Hypothalamus (tissue), 51 donors: ENCODE data around the gene STK32C.
"Not testable (repeated sequence)": the region's sequence is repeated elsewhere in the genome, so short reads cannot be mapped to it uniquely, and the experiment has no call there.

Source experiments
- DNase-seq, 51 donors: peaks; one replicate each; lab custom pipeline; 2025; lab: John Stamatoyannopoulos, UW

Gene STK32C

GRCh38 chr10:132339276-132339675, 31.5 kb upstream of the STK32C start:
- DNase-seq = no peak

GRCh38 chr10:132338876-132339275, 31.1 kb upstream of the STK32C start:
- DNase-seq = no peak

GRCh38 chr10:132337854-132338253, 30.1 kb upstream of the STK32C start:
- DNase-seq = not testable (repeated sequence)

- peak in 8 of 51 donors; percentile 7 to 28 (median 16) for DNase-seq
Observed at GRCh38 chr10:132336919-132337407, 29.2 kb upstream of the STK32C start.

DNA sequence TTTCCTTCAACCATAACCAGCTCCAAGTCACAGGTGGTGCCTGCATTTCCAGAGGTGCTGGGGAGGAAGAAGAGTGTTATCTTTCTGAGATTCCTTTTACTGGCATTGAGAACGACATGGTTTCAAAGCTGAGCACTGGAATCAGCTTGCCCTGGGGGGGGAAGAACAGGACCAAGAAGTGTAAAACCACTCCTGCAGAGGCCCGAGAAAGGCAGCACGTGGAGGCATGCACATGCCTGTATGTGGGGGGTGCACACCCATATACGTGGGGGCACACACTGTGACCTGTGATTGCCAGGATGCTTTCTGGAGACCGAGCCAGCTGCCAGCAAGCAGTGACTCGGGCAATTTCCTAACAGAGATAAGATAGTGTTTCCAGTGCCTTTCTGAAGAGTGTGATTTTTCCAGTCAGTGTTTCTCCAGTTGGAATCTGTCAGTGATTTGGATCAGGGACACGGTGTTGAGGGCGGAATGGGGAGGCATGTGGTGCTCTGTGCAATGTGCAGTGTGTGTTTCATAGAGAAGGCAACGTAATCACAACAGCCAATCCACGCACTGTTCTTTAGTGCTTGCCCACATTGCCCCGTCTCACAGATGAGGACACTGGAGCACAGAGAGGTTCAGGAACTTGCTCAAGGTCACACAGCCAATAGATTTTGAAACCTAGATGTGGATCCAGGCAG, 28.5 kb upstream of the STK32C start:
- DNase-seq = no peak

DNA sequence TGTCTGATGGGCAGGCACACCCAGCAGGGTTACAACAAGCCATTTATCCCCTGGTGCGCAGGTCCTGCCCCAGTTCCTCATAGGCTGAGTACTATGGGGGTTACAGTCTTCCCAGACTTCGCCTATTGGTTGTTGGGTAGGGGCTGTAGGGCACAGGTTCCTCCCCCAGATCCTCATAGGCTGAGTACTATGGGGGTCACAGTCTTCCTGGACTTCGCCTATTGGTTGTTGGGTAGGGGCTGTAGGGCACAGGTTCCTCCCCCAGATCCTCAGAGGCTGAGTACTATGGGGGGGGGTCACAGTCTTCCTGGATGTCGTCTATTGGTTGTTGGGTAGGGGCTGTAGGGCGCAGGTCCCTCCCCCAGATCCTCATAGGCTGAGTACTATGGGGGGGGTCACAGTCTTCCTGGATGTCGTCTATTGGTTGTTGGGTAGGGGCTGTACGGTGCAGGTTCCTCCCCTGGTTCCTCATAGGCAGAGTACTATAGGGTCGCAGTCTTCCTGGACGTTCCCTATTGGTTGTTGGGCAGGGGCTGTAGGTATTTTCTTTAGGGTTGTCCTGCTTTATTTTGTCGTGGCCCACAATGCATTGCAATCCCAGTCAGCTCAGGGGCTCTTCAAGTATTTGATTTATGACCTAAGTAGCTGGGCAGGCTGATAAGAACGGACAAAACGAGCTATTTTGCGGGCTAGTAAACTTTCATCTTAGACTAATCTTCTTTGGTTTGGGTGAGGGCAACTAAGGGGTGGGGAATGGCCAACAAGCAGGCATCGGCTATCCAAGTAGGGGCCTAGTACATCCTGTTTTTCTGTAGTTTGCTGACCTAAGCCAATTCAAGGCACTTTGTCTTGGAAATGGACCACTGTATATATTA, 27.7 kb upstream of the STK32C start:
- peak in 15 of 51 donors; percentile 15 to 67 (median 40) for DNase-seq

- DNase-seq = no peak
Observed at GRCh38 chr10:132334631-132335188, 27.0 kb upstream of the STK32C start.

- no peak for DNase-seq
Observed at GRCh38 chr10:132333386-132333785, 25.6 kb upstream of the STK32C start.

DNA sequence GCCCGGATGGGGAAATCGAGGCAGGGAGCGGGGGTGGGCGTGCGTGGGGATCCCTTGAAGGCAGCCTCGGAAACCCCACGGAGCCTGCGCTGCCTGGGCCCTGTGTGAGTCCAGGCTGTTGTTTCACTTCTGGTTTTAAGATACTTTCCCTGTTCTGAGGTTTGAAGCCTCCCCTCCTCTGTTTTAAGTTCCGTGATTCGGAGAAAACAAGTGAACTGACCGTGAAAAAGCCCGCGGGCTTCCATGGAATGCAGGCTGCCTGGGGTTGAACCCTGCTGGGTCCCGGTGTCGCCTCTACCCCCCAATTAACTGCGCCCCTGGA, 24.6 kb upstream of the STK32C start:
- DNase-seq = peak in 1 of 51 donors; percentile 54

DNA sequence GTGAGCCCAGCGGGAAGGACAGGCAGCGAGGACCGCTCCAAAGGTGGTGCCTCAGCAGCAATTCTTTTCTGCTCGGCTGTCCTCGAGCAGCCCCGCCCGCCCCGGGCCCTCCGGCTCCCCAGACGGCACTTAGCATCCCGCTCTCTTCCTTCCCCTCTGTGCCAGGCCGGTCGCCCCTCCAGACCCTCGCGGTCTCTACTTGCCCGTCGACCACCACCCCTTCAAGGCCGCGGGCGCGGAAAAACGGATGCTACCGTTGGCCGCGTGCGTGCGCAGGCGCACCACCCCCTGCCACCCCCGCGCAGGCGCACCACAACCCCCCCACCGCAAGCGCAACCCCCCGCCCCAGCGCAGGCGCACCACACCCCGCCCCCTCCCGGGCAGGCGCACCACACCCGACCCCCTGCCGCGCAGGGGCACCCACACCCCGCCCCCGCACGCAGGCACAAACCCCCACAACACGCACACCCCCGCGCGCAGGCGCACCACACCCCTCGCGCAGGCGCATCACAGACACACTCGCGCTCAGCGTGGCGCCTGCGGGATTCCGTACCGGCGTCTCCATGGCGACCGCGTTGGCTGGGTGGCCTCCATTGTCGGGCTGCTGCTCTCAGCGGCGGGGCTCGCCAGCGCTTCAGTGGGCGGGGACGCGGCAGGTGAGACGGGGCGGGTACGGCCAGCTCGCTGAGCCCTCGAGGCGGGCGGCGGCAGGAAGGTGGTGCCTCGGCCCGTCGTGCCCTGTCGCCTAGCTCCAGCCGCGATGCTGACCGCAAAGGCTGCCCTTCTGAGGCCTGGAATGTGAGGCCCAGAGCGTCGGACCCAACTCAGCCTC, 24.1 kb upstream of the STK32C start, which contains the start of gene LRRC27:
Gene LRRC27, plus strand, starts transcription at position 593 of the 832 bp plus-strand sequence. CDS start 1,332 bp downstream, outside the sequence.
- peak; percentile 88 to 100 (median 96) for DNase-seq

DNA sequence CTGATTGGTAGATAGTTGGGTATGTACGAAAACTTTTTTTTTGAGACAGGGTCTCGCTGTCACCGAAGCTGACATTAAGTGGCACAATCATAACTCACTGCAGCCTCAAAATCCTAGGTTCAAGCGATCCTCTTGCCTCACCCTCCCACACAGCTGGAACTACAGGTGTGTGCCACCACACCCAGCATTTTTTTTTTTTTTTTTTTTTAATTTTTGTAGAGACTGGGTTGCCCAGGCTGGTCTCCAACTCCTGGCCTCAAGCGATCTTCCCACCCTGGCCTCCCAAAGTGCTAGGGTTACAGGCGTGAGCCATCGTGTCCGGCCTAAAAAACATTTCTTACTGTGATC, 22.7 kb upstream of the STK32C start:
- no peak for DNase-seq

GRCh38 chr10:132329565-132330485, 22.1 kb upstream of the STK32C start:
- no peak for DNase-seq

DNA sequence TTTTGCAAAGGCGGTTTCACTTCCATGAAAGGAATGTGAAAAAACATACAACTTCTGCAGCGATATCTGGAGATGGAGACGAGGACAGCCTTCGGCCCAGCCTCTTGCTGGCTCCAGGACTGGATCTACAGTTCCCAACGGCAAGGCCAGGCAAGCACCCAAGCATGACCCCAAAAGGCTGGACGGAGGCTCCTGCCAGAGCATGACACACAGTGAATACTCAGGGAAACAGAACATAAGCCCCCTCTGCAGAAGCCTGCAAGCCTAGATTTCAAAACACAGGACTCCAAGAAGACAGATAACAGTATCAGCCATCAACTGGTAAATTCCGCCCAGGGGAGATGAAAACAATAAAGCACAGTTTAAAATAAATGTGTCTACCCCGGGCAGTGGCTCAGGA, 21.0 kb upstream of the STK32C start:
- DNase-seq = no peak

DNA sequence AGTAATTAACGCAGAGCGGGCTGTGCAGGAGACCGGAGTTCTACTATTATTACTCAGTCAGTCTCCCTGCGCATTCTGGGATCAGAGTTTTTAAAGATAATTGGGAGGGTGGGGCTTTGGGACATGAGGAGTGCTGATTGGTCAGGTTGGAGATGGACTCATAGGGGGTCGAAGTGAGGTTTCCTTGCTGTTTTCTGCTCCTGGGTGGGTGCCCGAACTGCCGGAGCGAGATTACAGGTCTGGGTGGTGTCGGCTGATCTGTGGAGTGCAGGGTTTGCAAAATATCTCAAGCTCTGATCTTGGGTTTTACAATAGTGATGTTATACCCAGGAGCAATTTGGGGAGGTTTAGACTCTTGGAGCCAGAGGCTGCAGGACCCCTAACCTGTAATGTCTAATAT, 20.4 kb upstream of the STK32C start:
- no peak for DNase-seq

GRCh38 chr10:132326925-132327324, 19.2 kb upstream of the STK32C start:
- no peak for DNase-seq

DNA sequence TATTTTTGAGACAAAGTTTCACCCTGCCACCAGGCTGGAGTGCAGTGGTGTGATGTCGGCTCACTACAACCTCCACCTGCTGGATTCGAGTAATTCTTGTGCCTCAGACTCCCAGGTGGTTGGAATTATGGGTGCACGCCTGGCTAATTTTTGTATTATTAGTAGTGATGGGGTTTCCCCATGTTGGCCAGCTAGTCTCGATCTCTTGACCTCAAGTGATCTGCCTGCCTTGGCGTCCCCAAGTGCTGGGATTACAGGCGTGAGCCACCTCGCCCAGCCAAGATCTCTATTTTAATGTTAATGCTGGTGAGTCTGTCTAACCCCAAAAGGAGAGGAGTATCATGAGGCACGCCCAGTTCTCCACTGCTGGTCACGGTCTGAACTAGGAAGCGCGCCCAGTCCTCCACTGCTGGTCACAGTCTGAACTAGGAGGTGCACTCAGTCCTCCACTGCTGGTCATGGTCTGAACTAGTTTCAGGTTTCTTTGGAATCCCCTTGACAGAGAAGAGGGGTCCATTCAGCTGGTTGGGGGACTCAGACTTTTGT, 18.7 kb upstream of the STK32C start:
- DNase-seq = no peak

DNA sequence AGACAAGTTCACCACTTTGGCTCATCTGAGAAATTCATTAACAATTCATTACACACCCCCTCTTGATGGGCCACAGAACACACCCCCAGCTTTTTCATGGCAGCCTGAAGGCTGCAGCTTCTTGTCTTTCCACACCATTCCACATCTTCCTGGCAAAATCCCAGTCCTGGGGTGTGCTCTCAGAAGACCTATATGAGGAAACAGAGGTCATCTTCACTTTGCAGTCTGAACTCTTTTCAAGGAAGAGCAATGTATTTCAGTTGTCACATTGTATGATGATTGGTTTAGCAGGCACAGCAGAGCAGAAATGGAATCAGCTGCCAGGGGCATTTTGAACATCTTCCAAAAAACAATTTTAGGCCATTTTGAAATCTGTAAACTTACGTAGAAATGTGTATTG, 16.4 kb upstream of the STK32C start:
- DNase-seq = no peak

DNA sequence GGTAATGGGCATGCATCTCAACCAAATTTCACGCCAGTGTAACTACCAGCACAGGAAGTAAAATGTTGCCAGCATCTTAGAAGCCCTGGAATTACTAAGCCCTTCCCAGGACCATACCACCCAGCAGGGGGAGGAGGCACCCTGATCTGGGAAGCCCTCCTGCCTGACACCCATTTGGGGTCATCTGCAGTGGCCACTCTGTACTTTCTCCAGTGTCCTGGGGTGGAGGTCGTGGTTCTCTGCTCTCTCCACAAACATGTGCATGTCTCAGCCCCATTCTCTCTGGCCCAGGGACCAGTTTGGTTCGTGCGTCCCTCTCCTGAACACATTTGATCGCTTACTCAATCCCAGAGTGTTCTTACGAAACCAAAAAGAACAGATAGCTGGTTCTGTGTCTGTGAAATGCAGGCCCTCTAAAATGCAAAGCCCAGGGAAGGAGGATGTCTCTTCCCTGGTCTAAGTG, 14.9 kb upstream of the STK32C start:
- no peak for DNase-seq

GRCh38 chr10:132321726-132322125, 14.0 kb upstream of the STK32C start:
- no peak for DNase-seq
